AG04449 (cell line): ENCODE results near the gene ALDH3B2.

Source experiments
- CTCF ChIA-PET: fragments of 350-600 bp; formaldehyde crosslinking; extraction: SDS; loops from one replicate; lab custom pipeline; 2021; ENCODE audit warnings: antibody characterized with exemption; lab: Yijun Ruan, JAX
- POLR2A ChIA-PET: fragments of 400-600, 350-600 bp; formaldehyde crosslinking; extraction: SDS; loops from one replicate; lab custom pipeline; 2020; ENCODE audit warnings: antibody characterized with exemption, inconsistent platforms; lab: Yijun Ruan, JAX
- DNase-seq: peaks from one replicate; pipeline ENCODE4 v3.0.0-alpha.2; 2010; ENCODE audit warnings: low read depth, low spot score
- H3K4me3 ChIP-seq: 2 replicates; pipeline ENCODE4 v1.5.1; 2011; ENCODE audit warnings: low read depth, mild to moderate bottlenecking, control low read depth, low read length
- TF ChIP-seq, protein P1 (sequence below): IDR thresholded peaks from one replicate; pipeline ENCODE4 v1.5.1; 2011; ENCODE audit warnings: mild to moderate bottlenecking, moderate library complexity, low read length, control low read depth, inconsistent platforms; ENCODE audit not compliant: insufficient read depth; ENCODE audit errors: missing control alignments

ALDH3B2 gene

DNA sequence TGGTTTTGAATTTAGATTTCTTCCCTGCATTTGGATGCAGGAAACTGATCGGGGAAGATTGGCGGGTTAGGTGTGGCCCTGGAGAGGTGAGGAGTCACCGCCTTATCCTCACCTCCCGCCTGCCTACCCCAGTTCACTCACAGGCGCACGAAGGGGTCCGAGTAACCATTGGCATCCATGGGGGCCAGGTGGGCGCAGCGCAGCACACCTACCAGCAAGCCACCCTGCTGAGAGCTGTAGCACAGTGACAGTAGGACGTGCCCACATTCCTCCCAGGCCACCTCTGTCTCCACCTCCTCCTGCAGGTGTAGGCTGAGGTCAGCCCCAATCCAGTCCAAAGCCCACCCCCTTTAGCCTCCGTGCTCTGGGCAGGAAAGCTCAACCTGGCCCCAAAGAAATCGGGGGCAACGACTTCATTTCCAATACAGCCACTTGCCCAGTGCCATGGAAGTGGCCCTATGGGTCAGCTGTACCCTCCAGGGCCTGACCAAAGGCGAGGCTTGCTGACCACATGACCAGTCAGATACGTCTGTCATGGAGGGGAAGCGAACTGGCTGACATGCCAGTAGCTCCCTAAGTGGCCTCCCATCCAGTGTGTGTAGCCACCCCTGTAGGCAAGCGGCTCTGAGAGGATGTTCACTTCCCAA, 61.0 kb downstream of the ALDH3B2 start:
- no peak for DNase-seq
- TF ChIP-seq, protein P1, sequence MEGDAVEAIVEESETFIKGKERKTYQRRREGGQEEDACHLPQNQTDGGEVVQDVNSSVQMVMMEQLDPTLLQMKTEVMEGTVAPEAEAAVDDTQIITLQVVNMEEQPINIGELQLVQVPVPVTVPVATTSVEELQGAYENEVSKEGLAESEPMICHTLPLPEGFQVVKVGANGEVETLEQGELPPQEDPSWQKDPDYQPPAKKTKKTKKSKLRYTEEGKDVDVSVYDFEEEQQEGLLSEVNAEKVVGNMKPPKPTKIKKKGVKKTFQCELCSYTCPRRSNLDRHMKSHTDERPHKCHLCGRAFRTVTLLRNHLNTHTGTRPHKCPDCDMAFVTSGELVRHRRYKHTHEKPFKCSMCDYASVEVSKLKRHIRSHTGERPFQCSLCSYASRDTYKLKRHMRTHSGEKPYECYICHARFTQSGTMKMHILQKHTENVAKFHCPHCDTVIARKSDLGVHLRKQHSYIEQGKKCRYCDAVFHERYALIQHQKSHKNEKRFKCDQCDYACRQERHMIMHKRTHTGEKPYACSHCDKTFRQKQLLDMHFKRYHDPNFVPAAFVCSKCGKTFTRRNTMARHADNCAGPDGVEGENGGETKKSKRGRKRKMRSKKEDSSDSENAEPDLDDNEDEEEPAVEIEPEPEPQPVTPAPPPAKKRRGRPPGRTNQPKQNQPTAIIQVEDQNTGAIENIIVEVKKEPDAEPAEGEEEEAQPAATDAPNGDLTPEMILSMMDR, result no peak
- ChIA-PET CTCF (interaction anchor here (0.9 to 7.7 kb wide), 12 partner anchors 8 to 53 kb away, joined by 3 to 104 read pairs (median 5); partner anchors contain the start of genes GSTP1 and NUDT8), POLR2A (no interaction called here)
- no peak overlapping the region for H3K4me3 ChIP-seq

GRCh38 chr11:67612751-67613150, 61.7 kb downstream of the ALDH3B2 start:
- ChIA-PET CTCF (interaction anchor here (0.9 to 7.7 kb wide), 2 partner anchors 16 to 20 kb away, joined by 3 to 104 read pairs; partner anchors contain the start of gene NUDT8), POLR2A (no interaction called here)
- TF ChIP-seq, protein P1, result no peak
- DNase-seq, result no peak
- no peak overlapping the region for H3K4me3 ChIP-seq
